Measurements from ENCODE around the gene NELFA.

The NELFA gene

GRCh38 chr4:1937550-1937949, 71.2 kb downstream of the NELFA start:
- TF ChIP-seq CTCF (IDR thresholded peaks at IDR 0.05; ENCODE audit: low read depth, low read length, missing control alignments), result no peak
- H3K4me3 ChIP-seq (ENCODE audit: low read depth, low read length), result no peak overlapping the region
- DNase-seq (ENCODE audit: low read depth), result no peak

GRCh38 chr4:1933700-1934099, 75.1 kb downstream of the NELFA start:
- no peak for TF ChIP-seq CTCF (IDR thresholded peaks at IDR 0.05; ENCODE audit: low read depth, low read length, missing control alignments)
- DNase-seq (ENCODE audit: low read depth), result no peak
- no peak overlapping the region for H3K4me3 ChIP-seq (ENCODE audit: low read depth, low read length)

GRCh38 chr4:1932736-1933135, 76.0 kb downstream of the NELFA start:
- no peak for DNase-seq (ENCODE audit: low read depth)
- TF ChIP-seq CTCF (IDR thresholded peaks at IDR 0.05; ENCODE audit: low read depth, low read length, missing control alignments), result no peak
- H3K4me3 ChIP-seq (ENCODE audit: low read depth, low read length), result no peak overlapping the region

All from GM12864 (cell line).